Activated B cell treated with CpG ODN at 0.5 μM for 24 hours (primary cell): ENCODE results near the gene RBM17. TPM values are rescaled to one million over a fixed set of nuclear protein-coding genes. Genes with fewer than 3 reads are reported as not detected.
"Not testable (repeated sequence)": the region's sequence is repeated elsewhere in the genome, so short reads cannot be mapped to it uniquely, and the experiment has no call there.

Experiments used
- ATAC-seq: fragments of 200-7000 bp; cut with Tn5 transposase; one replicate; pipeline ENCODE4 v1.10.0; 2021; ENCODE audit warnings: low read depth, mild to moderate bottlenecking, moderate library complexity
- CTCF ChIA-PET: fragments of 350-600 bp; sonication (Branson Sonifier 250); formaldehyde crosslinking; loops from one replicate; lab custom pipeline; 2021; ENCODE audit warnings: antibody characterized with exemption; lab: Charles Lee
- POLR2A ChIA-PET: fragments of 350-600 bp; sonication (Branson Sonifier 250); formaldehyde crosslinking; loops from one replicate; lab custom pipeline; 2021; ENCODE audit warnings: antibody characterized with exemption; lab: Charles Lee
- DNase-seq: peaks from one replicate; pipeline ENCODE4 v3.0.0; 2022
- H3K27ac Mint-ChIP-seq: one replicate; pipeline ENCODE4 v1.8.0; 2020; ENCODE audit warnings: mixed read lengths
- H3K27me3 Mint-ChIP-seq: one replicate; pipeline ENCODE4 v1.8.0; 2021; ENCODE audit warnings: mixed read lengths
- H3K36me3 Mint-ChIP-seq: one replicate; pipeline ENCODE4 v1.8.0; 2021; ENCODE audit warnings: low read depth, mixed read lengths
- H3K4me1 Mint-ChIP-seq: one replicate; pipeline ENCODE4 v1.8.0; 2021; ENCODE audit warnings: mixed read lengths
- H3K4me3 Mint-ChIP-seq: one replicate; pipeline ENCODE4 v1.8.0; 2020; ENCODE audit warnings: mild to moderate bottlenecking, mixed read lengths
- H3K9me3 Mint-ChIP-seq: one replicate; pipeline ENCODE4 v1.8.0; 2020; ENCODE audit warnings: mixed read lengths
- CTCF ChIP-seq: fragments of 200-600 bp; IDR thresholded peaks from one replicate; pipeline ENCODE4 v1.8.0; 2022; ENCODE audit warnings: antibody characterized with exemption, mild to moderate bottlenecking
- intact Hi-C: fragments of 100-400 bp; cut with micrococcal nuclease; formaldehyde crosslinking; loops from one replicate; pipeline ENCODE4 v1.15.1; 2024
- total RNA-seq: library from RNA; stranded (reverse); gene quantifications from 2 replicates; pipeline ENCODE4 v1.2.3, GENCODE V29; 2022

RBM17 gene
- total RNA-seq: 207 and 209 TPM in 2 replicates

GRCh38 chr10:6088721-6089333, at the start of gene RBM17:
Gene RBM17, plus strand, starts transcription at chr10:6089034. Its CDS starts 8,032 bp downstream, at chr10:6097066.
- Mint-ChIP-seq H3K27ac (peak within 1 kb of the TSS; percentile 87), H3K4me3 (peak within 1 kb of the TSS; percentile 97), H3K27me3 (no peaks in the 10 kb centered on the region), H3K9me3 (no peaks in the 10 kb centered on the region), H3K4me1 (peaks cover 69% of the 10 kb centered on the region), H3K36me3 (peaks cover 21% of the 10 kb centered on the region)
- TF ChIP-seq CTCF: peak; percentile 99
- DNase-seq: peak; percentile 99
- POLR2A ChIA-PET: interaction anchor here (0.9 to 5.4 kb wide), 3 partner anchors 16 to 73 kb away, joined by 3 to 146 read pairs (median 35); no protein-coding TSS in a partner anchor
- CTCF ChIA-PET: interaction anchor here (1.3 to 5.2 kb wide), 6 partner anchors 20 to 313 kb away, joined by 3 to 79 read pairs (median 10); no protein-coding TSS in a partner anchor
- ATAC-seq: peak; percentile 85
- intact Hi-C loops: loop anchor here (1.0 to 5.0 kb wide), 12 partner anchors 21 to 642 kb away; partner anchors contain the start of genes ANKRD16, IL2RA, PFKFB3 and TASOR2

- Mint-ChIP-seq H3K36me3 (peaks cover 85% of the 10 kb centered on the region), H3K4me1 (peaks cover 66% of the 10 kb centered on the region), H3K27ac (no peak overlapping the region), H3K4me3 (no peak overlapping the region), H3K27me3 (no peaks in the 10 kb centered on the region), H3K9me3 (no peaks in the 10 kb centered on the region)
- ChIA-PET CTCF (interaction anchor here (1.1 to 1.6 kb wide), 2 partner anchors 25 to 47 kb away, joined by 5 read pairs; no protein-coding TSS in a partner anchor), POLR2A (interaction anchor here (4.3 kb wide), 1 partner anchor 10 kb away, joined by 24 read pairs; no protein-coding TSS in a partner anchor)
- ATAC-seq (no peak), DNase-seq (no peak)
- TF ChIP-seq CTCF: no peak
- intact Hi-C loops: no loop called here
These were observed 49.1 kb upstream of the RBM17 start for GRCh38 chr10:6039711-6040110.

GRCh38 chr10:6040205-6040604, 48.6 kb upstream of the RBM17 start:
- Mint-ChIP-seq H3K36me3 (peaks cover 87% of the 10 kb centered on the region), H3K27ac (no peak overlapping the region), H3K4me3 (no peak overlapping the region), H3K27me3 (no peaks in the 10 kb centered on the region), H3K9me3 (no peaks in the 10 kb centered on the region), H3K4me1 (peaks cover 71% of the 10 kb centered on the region)
- no peak for TF ChIP-seq CTCF
- ChIA-PET CTCF (interaction anchor here (1.1 to 1.6 kb wide), 2 partner anchors 26 to 46 kb away, joined by 5 read pairs; no protein-coding TSS in a partner anchor), POLR2A (interaction anchor here (0.6 kb wide), 1 partner anchor 46 kb away, joined by 9 read pairs; no protein-coding TSS in a partner anchor)
- ATAC-seq (no peak), DNase-seq (no peak)
- intact Hi-C loops: no loop called here

GRCh38 chr10:6043377-6043776, 45.5 kb upstream of the RBM17 start:
- H3K4me3 Mint-ChIP-seq, DNase-seq, ATAC-seq, H3K9me3 Mint-ChIP-seq, H3K27me3 Mint-ChIP-seq, intact Hi-C loops: not testable (repeated sequence)
- peaks cover 82% of the 10 kb centered on the region for H3K36me3 Mint-ChIP-seq
- ChIA-PET POLR2A (interaction anchor here (0.9 to 3.0 kb wide), 4 partner anchors 10 to 305 kb away, joined by 3 to 14 read pairs (median 6); no protein-coding TSS in a partner anchor), CTCF (interaction anchor here (0.7 kb wide), 1 partner anchor 29 kb away, joined by 3 read pairs; no protein-coding TSS in a partner anchor)
- peaks cover 72% of the 10 kb centered on the region for H3K4me1 Mint-ChIP-seq
- peak overlapping the region; percentile 69 for H3K27ac Mint-ChIP-seq

GRCh38 chr10:6044060-6044459, 44.8 kb upstream of the RBM17 start:
- POLR2A ChIA-PET: interaction anchor here (0.7 to 3.0 kb wide), 5 partner anchors 9 to 304 kb away, joined by 3 to 14 read pairs (median 3); no protein-coding TSS in a partner anchor
- Mint-ChIP-seq H3K36me3 (peaks cover 82% of the 10 kb centered on the region), H3K4me3 (peak overlapping the region; percentile 74), H3K4me1 (peaks cover 72% of the 10 kb centered on the region), H3K27ac (peak overlapping the region; percentile 92), H3K27me3 (no peaks in the 10 kb centered on the region), H3K9me3 (no peaks in the 10 kb centered on the region)
- intact Hi-C loops: no loop called here
- ATAC-seq: peak; percentile 49
- TF ChIP-seq CTCF: no peak
- CTCF ChIA-PET: interaction anchor here (0.7 to 1.7 kb wide), 3 partner anchors 29 to 43 kb away, joined by 3 to 7 read pairs (median 7); no protein-coding TSS in a partner anchor
- no peak for DNase-seq
